Neural progenitor cell (in vitro differentiated cells): ENCODE data around the gene CACYBP. TPM values are rescaled to one million over a fixed set of nuclear protein-coding genes. Genes with fewer than 3 reads are reported as not detected.

Source experiments
- DNase-seq: peaks from one replicate; pipeline ENCODE4 v3.0.0-alpha.2; 2016; ENCODE audit warnings: low spot score
- H2AFZ ChIP-seq: fragments of 200-600 bp; sonication (generic); replicated peaks from 2 replicates; pipeline ENCODE4 v1.6.1; 2016; ENCODE audit warnings: antibody characterized with exemption
- H3F3A ChIP-seq: fragments of 200-600 bp; sonication (generic); 2 replicates; pipeline ENCODE4 v1.6.1; 2016; ENCODE audit warnings: antibody characterized with exemption, low read depth
- H3K27ac ChIP-seq: fragments of 200-600 bp; sonication (generic); 2 replicates; pipeline ENCODE4 v1.5.1; 2016; ENCODE audit warnings: mild to moderate bottlenecking
- H3K27me3 ChIP-seq: fragments of 200-600 bp; sonication (generic); 2 replicates; pipeline ENCODE4 v1.6.1; 2016; ENCODE audit warnings: mild to moderate bottlenecking, moderate library complexity
- H3K36me3 ChIP-seq: fragments of 200-600 bp; sonication (generic); 2 replicates; pipeline ENCODE4 v1.5.1; 2016
- H3K4me1 ChIP-seq: fragments of 200-600 bp; sonication (generic); 2 replicates; pipeline ENCODE4 v1.6.1; 2016; ENCODE audit warnings: mixed run types
- H3K4me2 ChIP-seq: fragments of 200-600 bp; sonication (generic); 2 replicates; pipeline ENCODE4 v1.6.1; 2016
- H3K4me3 ChIP-seq: fragments of 200-600 bp; sonication (generic); 2 replicates; pipeline ENCODE4 v1.5.1; 2016
- H3K79me2 ChIP-seq: fragments of 200-600 bp; sonication (generic); 2 replicates; pipeline ENCODE4 v1.6.1; 2016; ENCODE audit warnings: low read depth
- H3K9ac ChIP-seq: fragments of 200-600 bp; sonication (generic); 2 replicates; pipeline ENCODE4 v1.6.1; 2016
- H3K9me3 ChIP-seq: fragments of 200-600 bp; sonication (generic); 2 replicates; pipeline ENCODE4 v1.5.1; 2016; ENCODE audit warnings: low read depth
- H4K20me1 ChIP-seq: fragments of 200-600 bp; sonication (generic); 2 replicates; pipeline ENCODE4 v1.6.1; 2016; ENCODE audit warnings: low read depth
- H3K27ac Mint-ChIP-seq: 3 replicates; pipeline ENCODE4 v1.8.0; 2021; ENCODE audit warnings: mixed read lengths
- H3K27me3 Mint-ChIP-seq: 2 replicates; pipeline ENCODE4 v1.8.0; 2022; ENCODE audit warnings: low read depth, mild to moderate bottlenecking, inconsistent platforms, moderate library complexity, mixed read lengths; ENCODE audit not compliant: insufficient read depth
- H3K36me3 Mint-ChIP-seq: 3 replicates; pipeline ENCODE4 v1.8.0; 2021; ENCODE audit warnings: mixed read lengths
- H3K4me1 Mint-ChIP-seq: 3 replicates; pipeline ENCODE4 v1.8.0; 2021; ENCODE audit warnings: mixed read lengths
- H3K4me3 Mint-ChIP-seq: 3 replicates; pipeline ENCODE4 v1.8.0; 2021; ENCODE audit warnings: mild to moderate bottlenecking, moderate library complexity, mixed read lengths
- H3K9me3 Mint-ChIP-seq: 3 replicates; pipeline ENCODE4 v1.8.0; 2020; ENCODE audit warnings: mixed read lengths
- CTCF ChIP-seq: fragments of 200-600 bp; sonication (generic); IDR thresholded peaks from 2 replicates; pipeline ENCODE4 v1.5.1; 2017; ENCODE audit warnings: antibody characterized with exemption, mild to moderate bottlenecking
- EZH2 ChIP-seq: fragments of 200-600 bp; sonication (generic); IDR thresholded peaks from 2 replicates; pipeline ENCODE4 v1.6.1; 2017; ENCODE audit warnings: antibody characterized with exemption, mild to moderate bottlenecking, moderate library complexity
- EZH2phosphoT487 ChIP-seq: fragments of 200-600 bp; sonication (generic); IDR thresholded peaks from 2 replicates; pipeline ENCODE4 v1.6.1; 2017; ENCODE audit warnings: antibody characterized with exemption
- total RNA-seq: library from RNA; depleted of rRNA; stranded (reverse); fragments of >200 nt; gene quantifications from 2 replicates; pipeline ENCODE4 v1.2.3, GENCODE V29; 2015; ENCODE audit warnings: low replicate concordance

CACYBP gene, protein sequence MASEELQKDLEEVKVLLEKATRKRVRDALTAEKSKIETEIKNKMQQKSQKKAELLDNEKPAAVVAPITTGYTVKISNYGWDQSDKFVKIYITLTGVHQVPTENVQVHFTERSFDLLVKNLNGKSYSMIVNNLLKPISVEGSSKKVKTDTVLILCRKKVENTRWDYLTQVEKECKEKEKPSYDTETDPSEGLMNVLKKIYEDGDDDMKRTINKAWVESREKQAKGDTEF
- 145 and 166 TPM in 2 replicates for total RNA-seq

- Histone ChIP-seq H3K4me3 (peak within 1 kb of the TSS; percentile 70), H3K27me3 (no peaks in the 10 kb centered on the region), H4K20me1 (peaks cover 27% of the 10 kb centered on the region), H3K4me2 (peak within 1 kb of the TSS; percentile 91), H3K36me3 (no peaks in the 10 kb centered on the region), H3K79me2 (peaks cover 58% of the 10 kb centered on the region), H3K9me3 (no peaks in the 10 kb centered on the region), H3F3A (peaks cover 9% of the 10 kb centered on the region), H3K4me1 (peaks cover 21% of the 10 kb centered on the region), H2AFZ (peak within 1 kb of the TSS; percentile 91), H3K27ac (peak within 1 kb of the TSS; percentile 97), H3K9ac (peak within 1 kb of the TSS; percentile 95)
- Mint-ChIP-seq H3K4me1 (peaks cover 31% of the 10 kb centered on the region), H3K9me3 (no peaks in the 10 kb centered on the region), H3K36me3 (peaks cover 8% of the 10 kb centered on the region), H3K27ac (peak within 1 kb of the TSS; percentile 89), H3K27me3 (no peaks in the 10 kb centered on the region), H3K4me3 (no peak within 1 kb of the TSS)
- DNase-seq = no peak
- TF ChIP-seq EZH2phosphoT487 (no peak), EZH2 (no peak), CTCF (no peak)
These were observed at the start of gene CACYBP for GRCh38 chr1:174999936-175000696. TSS of gene CACYBP (plus strand) at chr1:174999947. CDS start at chr1:175000181, 234 bp downstream.

DNA sequence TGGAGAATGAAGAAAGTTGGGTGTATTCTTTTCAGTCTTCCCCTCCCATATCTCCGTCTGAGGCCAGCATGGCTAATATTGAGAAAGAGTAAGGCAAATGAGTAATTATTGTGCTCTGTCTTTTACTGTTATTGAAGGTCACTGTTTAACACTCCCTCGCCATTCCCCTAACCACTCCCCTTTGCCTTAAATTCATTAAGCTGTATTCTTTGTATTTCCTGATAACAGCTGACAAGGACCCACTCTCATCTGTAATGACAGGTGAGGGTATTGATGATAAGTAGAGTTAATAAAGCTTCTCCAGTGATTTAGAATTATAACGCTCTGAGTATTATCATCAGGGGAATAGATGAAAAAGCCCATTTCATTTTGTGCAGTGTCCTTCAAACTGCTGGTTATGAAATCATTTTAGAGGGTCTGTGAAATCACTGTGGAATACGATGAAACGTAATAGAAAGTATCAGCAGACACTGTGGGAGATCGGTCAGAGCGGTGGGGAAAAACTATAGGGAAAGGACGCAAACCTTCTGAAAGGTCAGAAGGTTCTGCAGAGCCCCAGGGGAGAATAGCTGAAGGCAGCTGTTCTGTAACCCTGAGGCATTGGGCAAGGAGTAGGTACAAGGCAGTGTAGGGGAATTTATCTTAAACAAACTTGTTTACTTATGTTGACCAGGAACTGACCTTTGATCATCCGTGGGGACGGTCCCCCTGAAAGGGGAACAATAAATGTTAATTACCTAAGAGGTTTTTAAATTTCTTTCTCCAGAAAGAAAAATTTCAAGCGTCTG lies 46.3 kb upstream of the CACYBP start:
- no peak overlapping the region for H2AFZ ChIP-seq
- no peak for DNase-seq
- no peaks in the 10 kb centered on the region for H3K9me3 Mint-ChIP-seq
- no peak for TF ChIP-seq EZH2phosphoT487
- no peak for TF ChIP-seq EZH2
- no peak for TF ChIP-seq CTCF
- H4K20me1 ChIP-seq = no peaks in the 10 kb centered on the region
- H3K4me1 Mint-ChIP-seq = peaks cover 21% of the 10 kb centered on the region
- H3K36me3 Mint-ChIP-seq = no peaks in the 10 kb centered on the region
- peak overlapping the region; percentile 25 for H3K27ac Mint-ChIP-seq
- H3K79me2 ChIP-seq = no peaks in the 10 kb centered on the region
- no peaks in the 10 kb centered on the region for H3K27me3 Mint-ChIP-seq
- H3K4me3 ChIP-seq = no peak overlapping the region
- peaks cover 25% of the 10 kb centered on the region for H3F3A ChIP-seq
- H3K4me1 ChIP-seq = peaks cover 23% of the 10 kb centered on the region
- H3K9me3 ChIP-seq = no peaks in the 10 kb centered on the region
- H3K4me2 ChIP-seq = peak overlapping the region; percentile 54
- H3K9ac ChIP-seq = no peak overlapping the region
- H3K36me3 ChIP-seq = no peaks in the 10 kb centered on the region
- H3K27me3 ChIP-seq = no peaks in the 10 kb centered on the region
- H3K27ac ChIP-seq = no peak overlapping the region
- no peak overlapping the region for H3K4me3 Mint-ChIP-seq

- Histone ChIP-seq H3K9me3 (no peaks in the 10 kb centered on the region), H3K4me3 (no peak overlapping the region), H2AFZ (no peak overlapping the region), H3K9ac (no peak overlapping the region), H3K4me1 (peaks cover 23% of the 10 kb centered on the region), H4K20me1 (no peaks in the 10 kb centered on the region), H3K36me3 (no peaks in the 10 kb centered on the region), H3K27ac (peak overlapping the region; percentile 75), H3K27me3 (no peaks in the 10 kb centered on the region), H3K4me2 (peak overlapping the region; percentile 54), H3F3A (peaks cover 25% of the 10 kb centered on the region), H3K79me2 (no peaks in the 10 kb centered on the region)
- H3K36me3 Mint-ChIP-seq = no peaks in the 10 kb centered on the region
- H3K4me3 Mint-ChIP-seq = peak overlapping the region; percentile 60
- H3K4me1 Mint-ChIP-seq = peaks cover 21% of the 10 kb centered on the region
- H3K27ac Mint-ChIP-seq = no peak overlapping the region
- peak; percentile 58 for DNase-seq
- no peaks in the 10 kb centered on the region for H3K9me3 Mint-ChIP-seq
- TF ChIP-seq CTCF = no peak
- TF ChIP-seq EZH2phosphoT487 = no peak
- no peak for TF ChIP-seq EZH2
- no peaks in the 10 kb centered on the region for H3K27me3 Mint-ChIP-seq
These were observed 45.7 kb upstream of the CACYBP start for GRCh38 chr1:174954073-174954460.
